Islet precursor cell (in vitro differentiated cells): ENCODE measurements around the gene ACAD11.

Experiments
- DNase-seq: peaks from one replicate; pipeline ENCODE4 v3.0.0-alpha.2; 2018

The ACAD11 gene, protein sequence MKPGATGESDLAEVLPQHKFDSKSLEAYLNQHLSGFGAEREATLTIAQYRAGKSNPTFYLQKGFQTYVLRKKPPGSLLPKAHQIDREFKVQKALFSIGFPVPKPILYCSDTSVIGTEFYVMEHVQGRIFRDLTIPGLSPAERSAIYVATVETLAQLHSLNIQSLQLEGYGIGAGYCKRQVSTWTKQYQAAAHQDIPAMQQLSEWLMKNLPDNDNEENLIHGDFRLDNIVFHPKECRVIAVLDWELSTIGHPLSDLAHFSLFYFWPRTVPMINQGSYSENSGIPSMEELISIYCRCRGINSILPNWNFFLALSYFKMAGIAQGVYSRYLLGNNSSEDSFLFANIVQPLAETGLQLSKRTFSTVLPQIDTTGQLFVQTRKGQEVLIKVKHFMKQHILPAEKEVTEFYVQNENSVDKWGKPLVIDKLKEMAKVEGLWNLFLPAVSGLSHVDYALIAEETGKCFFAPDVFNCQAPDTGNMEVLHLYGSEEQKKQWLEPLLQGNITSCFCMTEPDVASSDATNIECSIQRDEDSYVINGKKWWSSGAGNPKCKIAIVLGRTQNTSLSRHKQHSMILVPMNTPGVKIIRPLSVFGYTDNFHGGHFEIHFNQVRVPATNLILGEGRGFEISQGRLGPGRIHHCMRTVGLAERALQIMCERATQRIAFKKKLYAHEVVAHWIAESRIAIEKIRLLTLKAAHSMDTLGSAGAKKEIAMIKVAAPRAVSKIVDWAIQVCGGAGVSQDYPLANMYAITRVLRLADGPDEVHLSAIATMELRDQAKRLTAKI

DNA sequence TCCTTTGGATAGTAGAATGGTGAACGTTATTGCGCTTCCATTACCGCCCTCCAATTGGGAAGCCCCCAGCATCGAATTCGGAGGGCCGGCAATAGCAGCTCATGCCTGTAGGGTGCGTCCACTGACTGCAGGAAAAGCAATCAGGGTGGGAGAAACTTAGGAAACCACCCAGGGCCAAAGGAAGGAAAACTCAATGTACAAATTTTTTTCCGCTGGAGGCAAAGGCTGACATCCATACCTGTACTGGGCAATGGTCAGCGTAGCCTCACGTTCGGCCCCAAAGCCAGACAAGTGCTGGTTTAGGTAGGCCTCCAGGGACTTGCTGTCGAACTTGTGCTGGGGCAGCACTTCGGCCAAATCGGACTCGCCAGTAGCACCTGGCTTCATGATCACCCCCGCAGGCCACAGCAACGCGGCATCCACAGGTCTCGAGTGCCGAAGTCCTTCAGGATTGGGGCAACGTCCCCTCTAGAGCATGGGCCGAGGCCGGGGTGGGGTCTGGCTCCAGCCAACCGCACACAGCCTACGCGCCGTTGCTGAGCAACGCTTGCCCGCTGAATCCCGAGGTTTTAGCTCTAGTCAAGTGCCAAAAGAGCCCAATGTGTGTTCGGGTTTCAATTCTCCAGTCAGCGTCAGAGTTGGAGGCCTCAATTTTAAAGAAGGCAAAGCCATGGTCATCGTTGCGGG is at the start of gene ACAD11:
Gene ACAD11 (minus strand): TSS at position 445 of the 687 bp plus-strand sequence. CDS start 58 bp downstream, at position 387.
- DNase-seq: peak; percentile 85

DNA sequence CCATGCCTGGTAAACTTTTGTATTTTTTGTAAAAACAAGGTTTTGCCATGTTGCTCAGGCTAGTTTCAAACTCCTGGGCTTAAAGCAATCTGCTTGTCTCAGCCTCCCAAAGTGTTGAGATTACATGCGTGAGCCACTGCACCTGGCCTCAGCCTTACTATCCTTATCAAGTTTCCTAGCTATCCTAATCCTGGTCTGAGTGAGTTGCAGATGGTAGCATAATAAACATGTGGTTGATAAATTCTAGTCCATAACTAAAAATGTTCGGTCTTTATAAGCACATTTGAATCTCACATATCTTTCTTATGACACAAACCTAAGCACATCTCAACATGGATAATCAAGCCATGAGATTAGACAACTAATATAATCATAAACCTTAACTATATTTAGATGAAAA is 44.1 kb upstream of the ACAD11 start:
- no peak for DNase-seq

GRCh38 chr3:132695422-132695821 is 35.8 kb upstream of the ACAD11 start:
- DNase-seq: no peak

DNA sequence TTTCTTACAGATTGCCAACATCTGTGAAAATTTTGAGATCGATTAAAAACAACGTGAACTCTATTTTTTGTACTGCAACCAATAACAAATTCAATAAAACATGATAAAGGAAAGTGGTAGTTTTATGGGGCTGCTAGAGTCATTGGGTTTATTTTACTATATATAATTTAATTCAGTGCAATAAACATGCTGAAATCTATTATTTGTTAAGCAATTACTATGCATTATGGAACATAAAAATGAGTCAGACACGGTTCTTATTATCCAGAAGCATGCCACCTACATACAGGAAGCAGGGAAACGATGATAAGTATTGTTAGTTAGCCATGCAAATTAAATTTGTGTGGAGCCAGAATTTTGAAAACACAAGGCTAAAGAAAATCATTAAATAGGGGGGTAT is 35.4 kb upstream of the ACAD11 start:
- DNase-seq: no peak

DNA sequence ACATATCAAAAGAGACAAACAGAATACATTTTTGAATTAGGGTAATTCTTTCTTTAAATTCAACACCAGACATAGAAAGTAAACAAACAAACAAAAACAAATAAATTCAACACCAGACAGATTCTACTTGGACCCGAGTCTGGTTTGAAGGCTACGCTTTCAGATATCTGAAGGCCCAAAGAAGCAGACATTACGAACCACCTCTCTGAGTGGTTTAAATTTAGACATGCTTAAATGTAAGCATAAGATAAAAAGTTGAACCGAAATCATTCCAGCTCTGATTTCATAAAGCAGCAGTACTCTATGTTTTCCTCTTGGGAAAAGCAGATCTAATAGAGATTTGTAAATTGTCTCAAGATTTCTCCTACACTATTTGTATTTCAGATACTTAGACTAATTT is 30.4 kb upstream of the ACAD11 start:
- DNase-seq: no peak

GRCh38 chr3:132682201-132682600 is 22.6 kb upstream of the ACAD11 start:
- DNase-seq: no peak

- DNase-seq: no peak
These were observed 21.8 kb upstream of the ACAD11 start for GRCh38 chr3:132681421-132681820.

DNA sequence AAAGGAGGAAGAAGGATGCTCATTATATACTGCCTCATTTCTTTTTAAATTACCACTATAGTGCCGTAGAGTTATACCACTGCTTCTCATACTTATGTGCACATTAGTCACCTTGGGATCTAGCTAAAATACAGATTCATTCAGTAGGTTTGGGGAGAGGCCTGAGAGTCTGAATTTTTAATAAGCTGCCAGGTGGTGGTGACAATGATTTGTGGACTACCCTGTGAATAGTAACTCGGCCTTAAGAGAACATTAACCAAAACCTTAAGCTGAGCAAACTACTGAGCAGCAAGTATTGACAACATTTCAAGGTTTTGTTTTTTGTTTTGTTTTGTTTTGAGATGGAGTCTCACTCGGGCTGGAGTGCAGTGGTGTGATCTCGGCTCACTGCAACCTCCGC is 20.3 kb upstream of the ACAD11 start:
- no peak for DNase-seq

DNA sequence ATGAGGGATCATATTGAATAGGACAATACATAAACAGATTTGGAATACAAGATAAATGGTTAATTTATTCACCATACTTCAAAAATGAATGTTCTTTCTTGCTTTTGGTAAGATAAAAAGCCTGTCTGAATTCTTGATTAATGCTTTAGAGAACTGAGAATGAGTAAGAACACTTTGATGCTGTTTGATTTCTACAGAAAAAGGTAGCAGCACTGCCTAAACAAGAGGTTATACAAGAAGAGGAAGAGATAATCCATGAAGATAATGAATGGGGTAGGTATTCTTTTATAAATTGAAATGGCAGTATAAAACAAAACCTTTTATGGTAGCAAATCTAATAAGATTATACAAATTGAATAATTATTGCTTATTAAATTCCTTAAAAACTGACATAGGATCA is 15.8 kb upstream of the ACAD11 start:
- DNase-seq: no peak

DNA sequence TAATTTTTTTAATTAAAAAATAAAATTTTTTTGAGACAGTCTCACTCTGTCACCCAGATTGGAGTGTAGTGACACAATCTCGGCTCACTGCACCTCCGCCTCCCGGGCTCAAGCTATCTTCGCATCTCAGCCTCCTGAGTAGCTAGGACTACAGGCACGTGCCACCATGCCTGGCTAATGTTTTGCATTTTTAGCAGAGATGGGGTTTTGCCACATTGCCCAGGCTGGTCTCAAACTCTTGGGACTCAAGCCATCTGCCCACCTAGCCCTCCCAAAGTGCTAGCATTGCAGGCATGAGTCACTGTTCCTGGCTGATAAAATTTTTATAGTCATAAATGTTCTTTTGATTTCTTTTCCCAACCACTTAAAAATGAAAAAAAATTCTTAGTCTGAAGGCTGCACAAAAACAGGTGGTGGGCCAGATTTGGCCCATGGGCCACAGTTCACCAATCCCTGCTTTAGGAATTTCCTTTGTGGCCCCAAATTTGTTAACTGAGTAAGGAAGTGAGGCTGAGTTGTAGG is 9.7 kb upstream of the ACAD11 start:
- no peak for DNase-seq

GRCh38 chr3:132665230-132665745 is 5.7 kb upstream of the ACAD11 start:
- DNase-seq: no peak

DNA sequence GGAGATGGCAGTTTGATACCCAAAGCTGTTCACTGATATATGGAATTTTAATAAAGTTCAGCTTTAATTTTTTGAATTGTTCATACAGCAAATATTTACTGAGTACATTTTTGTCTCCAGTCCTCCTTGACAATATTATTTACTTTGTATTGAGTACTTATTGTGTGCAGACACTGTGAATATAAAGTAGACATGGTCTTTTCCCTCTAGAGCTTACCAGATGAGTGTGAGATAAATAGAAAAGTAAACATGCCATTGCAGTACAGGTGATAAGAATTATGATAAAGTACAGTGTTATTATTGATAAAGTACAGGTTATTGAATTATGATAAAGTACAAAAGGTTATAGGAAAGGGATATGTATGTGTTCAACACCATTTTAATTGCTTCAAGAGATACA is 2.6 kb upstream of the ACAD11 start:
- DNase-seq: no peak

- DNase-seq: no peak
These were observed 1.5 kb upstream of the ACAD11 start for GRCh38 chr3:132661101-132661500.

DNA sequence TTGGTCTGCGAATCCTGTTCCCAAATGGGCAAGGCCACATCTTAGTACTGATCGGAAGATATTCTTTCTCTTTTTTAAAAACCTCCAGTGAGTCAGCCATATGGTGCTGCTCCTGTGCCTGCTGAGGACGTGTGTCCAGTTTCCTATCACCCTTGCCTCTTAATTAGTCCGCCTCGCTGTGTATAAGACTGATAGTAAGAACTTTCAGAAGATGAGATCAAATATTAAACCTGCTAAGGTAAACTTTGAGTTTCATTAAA is 1.1 kb upstream of the ACAD11 start:
- DNase-seq: no peak

- peak; percentile 82 for DNase-seq
These were observed 622 bp upstream of the ACAD11 start, which contains the start of gene UBA5 for GRCh38 chr3:132660052-132660810. UBA5 (plus strand) TSS chr3:132660329; CDS start chr3:132660538, 209 bp downstream.

- DNase-seq: no peak
These were observed 627 bp downstream of the ACAD11 start for GRCh38 chr3:132659000-132659364.

DNA sequence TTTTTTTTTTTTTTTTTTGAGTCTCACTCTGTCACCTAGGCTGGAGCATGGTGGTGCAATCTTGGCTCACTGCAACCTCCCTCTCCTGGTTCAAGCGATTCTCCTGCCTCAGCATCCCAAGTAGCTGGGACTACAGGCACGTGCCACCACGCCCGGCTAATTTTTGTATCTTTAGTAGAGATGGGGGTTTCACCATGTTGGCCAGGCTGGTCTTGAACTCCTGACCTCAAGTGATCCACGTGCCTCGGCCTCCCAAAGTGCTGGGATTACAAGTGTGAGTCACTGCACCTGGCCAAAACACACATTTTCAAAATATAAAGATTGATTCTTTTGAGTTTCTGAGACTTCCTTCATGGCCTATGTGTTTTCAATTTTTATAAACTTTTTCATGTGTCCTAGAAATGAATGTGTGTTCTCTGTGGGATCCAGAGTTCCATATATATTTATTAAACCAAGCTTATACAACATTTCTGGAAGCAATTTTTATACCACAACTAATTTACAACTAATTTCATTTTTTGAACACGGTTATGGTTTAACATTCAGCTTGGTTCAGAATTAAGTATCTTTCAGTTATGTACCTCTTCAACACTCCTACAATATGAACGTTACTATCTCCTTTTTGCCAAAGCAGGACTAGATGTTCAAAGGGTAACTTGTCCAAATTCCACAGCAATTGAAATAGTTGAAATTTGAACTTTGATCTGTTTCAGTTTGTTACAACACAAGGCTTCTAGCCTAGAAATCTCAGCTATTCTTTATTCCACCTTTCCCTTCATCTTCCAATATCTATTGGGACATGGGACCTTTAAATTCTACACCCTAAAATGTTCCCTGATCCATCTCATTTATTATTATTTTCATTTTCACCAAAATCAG is 1.5 kb downstream of the ACAD11 start:
- DNase-seq: no peak

- no peak for DNase-seq
These were observed 4.1 kb downstream of the ACAD11 start for GRCh38 chr3:132655471-132655870.

- no peak for DNase-seq
These were observed 4.9 kb downstream of the ACAD11 start for GRCh38 chr3:132654721-132655120.

GRCh38 chr3:132654190-132654589 is 5.4 kb downstream of the ACAD11 start:
- no peak for DNase-seq

DNA sequence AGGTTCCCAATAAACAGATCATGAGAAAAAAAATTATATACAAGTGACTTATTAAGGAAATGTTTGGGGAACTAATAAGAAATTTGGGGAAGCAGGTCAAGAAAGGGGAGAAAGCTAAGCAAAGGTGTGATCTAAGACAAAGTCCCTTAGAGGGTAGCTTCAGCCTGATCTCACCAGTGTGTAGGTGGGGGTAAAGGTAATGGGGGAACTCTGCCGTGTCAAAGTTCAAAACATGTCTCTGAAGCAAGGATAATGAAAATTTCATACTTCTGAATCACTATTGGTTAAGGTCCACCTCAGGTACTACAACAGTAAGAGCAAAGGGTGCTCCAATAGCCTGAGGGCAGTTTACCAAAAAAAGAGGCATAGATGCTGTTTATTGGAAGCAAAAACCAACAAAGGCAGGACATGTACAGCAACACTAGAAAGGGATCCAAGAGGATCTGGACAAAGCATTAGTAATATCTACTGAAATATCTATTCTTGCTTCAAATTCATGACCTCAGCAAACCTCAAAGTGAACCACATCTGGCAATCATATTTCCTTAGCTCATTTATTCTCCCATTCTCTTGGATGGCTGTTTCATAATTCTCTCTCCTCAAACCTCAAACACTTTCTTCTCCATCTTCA is 6.9 kb downstream of the ACAD11 start:
- DNase-seq: no peak
